Omental fat pad (tissue), 4 donors: ENCODE measurements around the gene ESYT3. TPM values are rescaled to one million over a fixed set of nuclear protein-coding genes. Genes with fewer than 3 reads are reported as not detected.

Experiments used
- ATAC-seq: fragments of 150-250 bp; one replicate; pipeline ENCODE4 v1.9.1; 2016; ENCODE audit warnings: mild to moderate bottlenecking, moderate library complexity; ENCODE audit not compliant: low FRiP score
- DNase-seq: peaks from one replicate; pipeline ENCODE4 v3.0.0-alpha.2; 2019; ENCODE audit warnings: low spot score
- CTCF ChIP-seq, 3 donors: fragments of 450-650 bp; IDR thresholded peaks; one replicate each; pipeline ENCODE4 v1.5.1; 2016 to 2017; ENCODE audit warnings: antibody characterized with exemption in 3 of 3, mild to moderate bottlenecking in 3 of 3, moderate library complexity in 2 of 3
- total RNA-seq, 4 donors: library from RNA; depleted of rRNA; stranded (reverse); fragments of >200 nt; gene quantifications; one replicate each; pipeline ENCODE4 v1.1.0, GENCODE V29; 2016

Gene ESYT3
- total RNA-seq, result 1 to 10 TPM in 2 of 4 donors, under 1 TPM in 1, not detected in 1; 0.75 to 2.3 (median 1.5) TPM

GRCh38 chr3:138434276-138434874, at the start of gene ESYT3:
TSS of gene ESYT3 (plus strand) at chr3:138434616. CDS start at chr3:138434799, 183 bp downstream.
- ATAC-seq (peak; percentile 79), DNase-seq (no peak)
- no peak for TF ChIP-seq CTCF (IDR thresholded peaks at IDR 0.05)

GRCh38 chr3:138384976-138385375, 49.4 kb upstream of the ESYT3 start:
- no peak for TF ChIP-seq CTCF (IDR thresholded peaks at IDR 0.05)
- DNase-seq, result no peak
- ATAC-seq, result no peak

GRCh38 chr3:138389144-138389601, 45.2 kb upstream of the ESYT3 start:
- no peak for DNase-seq
- no peak for TF ChIP-seq CTCF (IDR thresholded peaks at IDR 0.05)
- no peak for ATAC-seq

- DNase-seq (no peak), ATAC-seq (peak; percentile 98)
- no peak for TF ChIP-seq CTCF (IDR thresholded peaks at IDR 0.05)
Measured at GRCh38 chr3:138389841-138390581, 44.4 kb upstream of the ESYT3 start.

- DNase-seq (no peak), ATAC-seq (no peak)
- TF ChIP-seq CTCF (IDR thresholded peaks at IDR 0.05), result no peak
Measured at GRCh38 chr3:138390582-138390932, 43.9 kb upstream of the ESYT3 start.

GRCh38 chr3:138394156-138394555, 40.3 kb upstream of the ESYT3 start:
- DNase-seq (no peak), ATAC-seq (no peak)
- no peak for TF ChIP-seq CTCF (IDR thresholded peaks at IDR 0.05)

GRCh38 chr3:138394686-138395085, 39.7 kb upstream of the ESYT3 start:
- ATAC-seq, result no peak
- TF ChIP-seq CTCF (IDR thresholded peaks at IDR 0.05), result no peak
- DNase-seq, result no peak
